ENCODE results near the gene DUOXA1. TPM values are rescaled to one million over a fixed set of nuclear protein-coding genes. Genes with fewer than 3 reads are reported as not detected.

DUOXA1 gene
- total RNA-seq, 1 donor from 2014 or later = not detected

DNA sequence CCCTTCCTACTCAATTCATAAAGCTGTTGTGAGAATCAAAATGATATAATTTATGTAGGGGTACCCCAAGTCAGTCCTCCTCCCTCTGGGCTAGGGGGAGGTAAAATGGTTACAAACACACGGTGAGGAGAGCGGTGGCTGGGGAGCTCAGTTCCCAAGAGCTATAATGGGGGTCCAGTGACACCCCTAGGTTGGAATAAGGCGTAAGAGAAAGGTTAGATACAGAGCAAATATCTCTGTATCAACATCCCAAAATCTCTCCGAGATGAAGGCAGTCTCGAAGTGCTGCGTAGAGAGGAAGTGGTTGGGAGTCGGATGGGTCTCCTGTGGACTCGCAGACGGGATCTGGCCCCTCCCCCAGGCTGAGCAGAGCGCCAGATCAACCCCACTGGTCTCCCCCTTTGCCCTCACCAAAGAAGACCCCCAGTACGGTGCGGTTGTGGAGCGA, 17.5 kb downstream of the DUOXA1 start:
- Histone ChIP-seq H3K36me3 (no peaks in the 10 kb centered on the region), H3K27me3 (peaks cover 91% of the 10 kb centered on the region), H4K20me1 (ENCODE audit: low read depth) (peaks cover 27% of the 10 kb centered on the region), H3K9ac (no peak overlapping the region), H3K4me2 (peak overlapping the region; percentile 65), H3K79me2 (ENCODE audit: low read depth) (no peaks in the 10 kb centered on the region), H3K27ac (no peak overlapping the region), H2AFZ (replicated peaks) (peak overlapping the region; percentile 9), H3K4me1 (no peaks in the 10 kb centered on the region), H3K9me3 (ENCODE audit: low read depth) (no peaks in the 10 kb centered on the region), H3K4me3 (peak overlapping the region; percentile 13), H3F3A (ENCODE audit: low read depth) (no peaks in the 10 kb centered on the region)
- no peak for DNase-seq (ENCODE audit: low spot score)
- peaks cover 4% of the 10 kb centered on the region for H3K9me3 Mint-ChIP-seq
- H3K27ac Mint-ChIP-seq = no peak overlapping the region
- H3K4me3 Mint-ChIP-seq = peak overlapping the region; percentile 59
- no peaks in the 10 kb centered on the region for H3K36me3 Mint-ChIP-seq
- peaks cover 16% of the 10 kb centered on the region for H3K4me1 Mint-ChIP-seq
- TF ChIP-seq EZH2phosphoT487 (IDR thresholded peaks at IDR 0.05) = peak; percentile 19
- TF ChIP-seq EZH2 (IDR thresholded peaks at IDR 0.05) = no peak
- TF ChIP-seq, protein P1, sequence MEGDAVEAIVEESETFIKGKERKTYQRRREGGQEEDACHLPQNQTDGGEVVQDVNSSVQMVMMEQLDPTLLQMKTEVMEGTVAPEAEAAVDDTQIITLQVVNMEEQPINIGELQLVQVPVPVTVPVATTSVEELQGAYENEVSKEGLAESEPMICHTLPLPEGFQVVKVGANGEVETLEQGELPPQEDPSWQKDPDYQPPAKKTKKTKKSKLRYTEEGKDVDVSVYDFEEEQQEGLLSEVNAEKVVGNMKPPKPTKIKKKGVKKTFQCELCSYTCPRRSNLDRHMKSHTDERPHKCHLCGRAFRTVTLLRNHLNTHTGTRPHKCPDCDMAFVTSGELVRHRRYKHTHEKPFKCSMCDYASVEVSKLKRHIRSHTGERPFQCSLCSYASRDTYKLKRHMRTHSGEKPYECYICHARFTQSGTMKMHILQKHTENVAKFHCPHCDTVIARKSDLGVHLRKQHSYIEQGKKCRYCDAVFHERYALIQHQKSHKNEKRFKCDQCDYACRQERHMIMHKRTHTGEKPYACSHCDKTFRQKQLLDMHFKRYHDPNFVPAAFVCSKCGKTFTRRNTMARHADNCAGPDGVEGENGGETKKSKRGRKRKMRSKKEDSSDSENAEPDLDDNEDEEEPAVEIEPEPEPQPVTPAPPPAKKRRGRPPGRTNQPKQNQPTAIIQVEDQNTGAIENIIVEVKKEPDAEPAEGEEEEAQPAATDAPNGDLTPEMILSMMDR (IDR thresholded peaks at IDR 0.05) = no peak
- H3K27me3 Mint-ChIP-seq (ENCODE audit: insufficient read depth, low read depth) = peaks cover 79% of the 10 kb centered on the region

GRCh38 chr15:45111390-45112142, 18.1 kb downstream of the DUOXA1 start:
- Histone ChIP-seq H3K27ac (no peak overlapping the region), H3K27me3 (peaks cover 91% of the 10 kb centered on the region), H4K20me1 (ENCODE audit: low read depth) (peaks cover 27% of the 10 kb centered on the region), H2AFZ (replicated peaks) (no peak overlapping the region), H3F3A (ENCODE audit: low read depth) (no peaks in the 10 kb centered on the region), H3K36me3 (no peaks in the 10 kb centered on the region), H3K4me3 (no peak overlapping the region), H3K4me2 (peak overlapping the region; percentile 65), H3K9ac (no peak overlapping the region), H3K4me1 (no peaks in the 10 kb centered on the region), H3K9me3 (ENCODE audit: low read depth) (no peaks in the 10 kb centered on the region), H3K79me2 (ENCODE audit: low read depth) (no peaks in the 10 kb centered on the region)
- H3K36me3 Mint-ChIP-seq = no peaks in the 10 kb centered on the region
- TF ChIP-seq, protein P1 (IDR thresholded peaks at IDR 0.05) = peak; percentile 12
- TF ChIP-seq EZH2 (IDR thresholded peaks at IDR 0.05) = no peak
- peaks cover 4% of the 10 kb centered on the region for H3K9me3 Mint-ChIP-seq
- peak overlapping the region; percentile 59 for H3K4me3 Mint-ChIP-seq
- H3K27ac Mint-ChIP-seq = no peak overlapping the region
- peak; percentile 35 for DNase-seq (ENCODE audit: low spot score)
- peaks cover 74% of the 10 kb centered on the region for H3K27me3 Mint-ChIP-seq (ENCODE audit: insufficient read depth, low read depth)
- H3K4me1 Mint-ChIP-seq = peaks cover 16% of the 10 kb centered on the region

GRCh38 chr15:45110256-45110820, 19.3 kb downstream of the DUOXA1 start:
- H3K36me3 ChIP-seq = no peaks in the 10 kb centered on the region
- H3K27ac ChIP-seq = no peak overlapping the region
- peaks cover 63% of the 10 kb centered on the region for H3K27me3 Mint-ChIP-seq (ENCODE audit: insufficient read depth, low read depth)
- no peak for TF ChIP-seq EZH2 (IDR thresholded peaks at IDR 0.05)
- no peak for TF ChIP-seq EZH2phosphoT487 (IDR thresholded peaks at IDR 0.05)
- TF ChIP-seq, protein P1 (IDR thresholded peaks at IDR 0.05) = peak; percentile 25
- no peaks in the 10 kb centered on the region for H3K36me3 Mint-ChIP-seq
- H2AFZ ChIP-seq (replicated peaks) = no peak overlapping the region
- H4K20me1 ChIP-seq (ENCODE audit: low read depth) = peaks cover 27% of the 10 kb centered on the region
- H3F3A ChIP-seq (ENCODE audit: low read depth) = no peaks in the 10 kb centered on the region
- H3K4me1 ChIP-seq = no peaks in the 10 kb centered on the region
- no peak overlapping the region for H3K9ac ChIP-seq
- no peak overlapping the region for H3K4me3 ChIP-seq
- H3K79me2 ChIP-seq (ENCODE audit: low read depth) = no peaks in the 10 kb centered on the region
- peaks cover 16% of the 10 kb centered on the region for H3K4me1 Mint-ChIP-seq
- peak overlapping the region; percentile 50 for H3K4me3 Mint-ChIP-seq
- H3K9me3 ChIP-seq (ENCODE audit: low read depth) = no peaks in the 10 kb centered on the region
- H3K4me2 ChIP-seq = no peak overlapping the region
- peak; percentile 25 for DNase-seq (ENCODE audit: low spot score)
- peaks cover 84% of the 10 kb centered on the region for H3K27me3 ChIP-seq
- peaks cover 2% of the 10 kb centered on the region for H3K9me3 Mint-ChIP-seq
- no peak overlapping the region for H3K27ac Mint-ChIP-seq
